ENCODE measurements around the gene EPC2.

EPC2 gene

GRCh38 chr2:148643998-148644882, at the start of gene EPC2:
Gene EPC2 (plus strand): TSS chr2:148644751. CDS start chr2:148645018, 267 bp downstream.
- peak; percentile 44 to 86 for DNase-seq

GRCh38 chr2:148596018-148596417, 48.5 kb upstream of the EPC2 start:
- DNase-seq = no peak

- DNase-seq = no peak
These were observed 45.2 kb upstream of the EPC2 start for GRCh38 chr2:148599109-148599991.

- peak in 1 of 2 experiments; percentile 14 for DNase-seq
These were observed 41.5 kb upstream of the EPC2 start for GRCh38 chr2:148602885-148603561.

- DNase-seq = no peak
These were observed 41.0 kb upstream of the EPC2 start for GRCh38 chr2:148603562-148603920.

- DNase-seq = no peak
These were observed 39.6 kb upstream of the EPC2 start for GRCh38 chr2:148604927-148605326.

GRCh38 chr2:148607566-148607965, 37.0 kb upstream of the EPC2 start:
- no peak for DNase-seq

- no peak for DNase-seq
These were observed 31.1 kb upstream of the EPC2 start for GRCh38 chr2:148613231-148614013.

- DNase-seq = no peak
These were observed 30.6 kb upstream of the EPC2 start for GRCh38 chr2:148614014-148614321.

- no peak for DNase-seq
These were observed 30.1 kb upstream of the EPC2 start for GRCh38 chr2:148614322-148615049.

- no peak for DNase-seq
These were observed 29.1 kb upstream of the EPC2 start for GRCh38 chr2:148615381-148615841.

GRCh38 chr2:148616662-148617061, 27.9 kb upstream of the EPC2 start:
- DNase-seq = no peak

- no peak for DNase-seq
These were observed 27.3 kb upstream of the EPC2 start for GRCh38 chr2:148617219-148617618.

GRCh38 chr2:148619560-148620195, 24.9 kb upstream of the EPC2 start:
- no peak for DNase-seq

GRCh38 chr2:148622366-148622765, 22.2 kb upstream of the EPC2 start:
- peak; percentile 81 to 91 for DNase-seq

GRCh38 chr2:148623086-148623485, 21.5 kb upstream of the EPC2 start:
- no peak for DNase-seq

- no peak for DNase-seq
These were observed 17.3 kb upstream of the EPC2 start for GRCh38 chr2:148627224-148627623.

- DNase-seq = no peak
These were observed 9.8 kb upstream of the EPC2 start for GRCh38 chr2:148634749-148635148.

GRCh38 chr2:148638543-148638942, 6.0 kb upstream of the EPC2 start:
- DNase-seq = no peak

GRCh38 chr2:148640767-148641166, 3.8 kb upstream of the EPC2 start:
- peak in 1 of 2 experiments; percentile 22 for DNase-seq

GRCh38 chr2:148642112-148642744, 2.3 kb upstream of the EPC2 start:
- no peak for DNase-seq
